Measurements from ENCODE around the gene PDE9A. TPM values are rescaled to one million over a fixed set of nuclear protein-coding genes. Genes with fewer than 3 reads are reported as not detected.
"Not testable (repeated sequence)": the region's sequence is repeated elsewhere in the genome, so short reads cannot be mapped to it uniquely, and the experiment has no call there.

Gene PDE9A
- total RNA-seq, 1 experiment from 2014 or later = 10.1 TPM

DNA sequence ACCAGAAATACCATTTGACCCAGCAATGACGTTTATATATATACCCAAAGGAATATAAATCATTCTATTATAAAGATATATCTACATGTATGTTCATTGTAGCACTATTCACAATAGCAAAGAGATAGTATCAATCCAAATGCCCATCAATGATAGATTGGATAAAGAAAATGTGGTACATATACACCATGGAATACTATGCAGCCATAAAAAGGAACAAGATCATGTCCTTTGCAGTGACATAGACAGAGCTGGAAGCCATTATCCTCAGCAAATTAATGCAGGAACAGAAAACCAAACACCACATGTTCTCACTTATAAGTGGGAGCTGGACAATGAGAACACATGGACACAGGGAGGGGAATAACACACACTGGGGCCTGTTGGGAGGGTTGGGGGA is 55.5 kb downstream of the PDE9A start:
- in situ Hi-C loops (cut with HindIII; ENCODE audit: low pct_unique_long_range_greater_than_20kb, low sequenced_read_pairs); DNase-seq (ENCODE audit: low read depth): not testable (repeated sequence)

- DNase-seq (ENCODE audit: low read depth) = no peak
- in situ Hi-C loops (cut with HindIII; ENCODE audit: low pct_unique_long_range_greater_than_20kb, low sequenced_read_pairs) = no loop called here
These were observed 58.2 kb downstream of the PDE9A start for GRCh38 chr21:42711667-42712066.

DNA sequence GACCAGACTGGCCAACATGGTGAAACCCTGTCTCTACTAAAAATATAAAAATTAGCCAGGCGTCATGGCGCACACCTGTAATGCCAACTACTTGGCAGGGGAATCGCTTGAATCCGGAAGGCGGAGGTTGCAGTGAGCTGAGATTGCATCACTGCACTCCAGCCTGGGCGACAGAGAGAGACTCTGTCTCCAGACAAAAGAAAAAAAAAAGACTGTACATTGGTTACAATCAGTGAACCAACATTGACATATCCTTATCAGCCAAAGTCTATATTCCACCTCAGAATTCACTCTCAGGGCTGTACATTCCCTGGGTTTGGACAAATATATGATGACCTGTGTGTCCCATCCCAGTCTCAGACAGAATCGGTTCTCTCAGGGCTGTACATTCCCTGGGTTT is 62.0 kb downstream of the PDE9A start:
- DNase-seq (ENCODE audit: low read depth); in situ Hi-C loops (cut with HindIII; ENCODE audit: low pct_unique_long_range_greater_than_20kb, low sequenced_read_pairs): not testable (repeated sequence)

DNA sequence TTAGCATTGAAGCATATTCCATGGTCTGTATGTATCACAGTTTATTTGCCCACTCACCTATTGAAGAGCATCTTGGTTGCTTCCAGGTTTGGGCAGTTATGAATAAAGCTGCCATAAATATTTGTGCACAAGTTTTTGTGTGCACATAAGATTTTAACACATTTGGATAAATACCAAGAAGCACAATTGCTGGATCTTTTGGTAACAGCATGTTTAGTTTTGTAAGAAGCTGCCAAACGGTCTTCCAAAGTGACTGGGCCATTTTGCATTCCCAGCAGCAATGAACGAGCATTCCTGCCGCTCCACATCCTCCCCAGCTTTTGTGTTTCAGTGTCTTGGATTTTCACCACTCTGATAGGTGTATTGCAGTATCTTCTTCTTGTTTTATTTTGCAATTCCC is 62.7 kb downstream of the PDE9A start:
- DNase-seq (ENCODE audit: low read depth) = no peak
- in situ Hi-C loops (cut with HindIII; ENCODE audit: low pct_unique_long_range_greater_than_20kb, low sequenced_read_pairs) = no loop called here

DNA sequence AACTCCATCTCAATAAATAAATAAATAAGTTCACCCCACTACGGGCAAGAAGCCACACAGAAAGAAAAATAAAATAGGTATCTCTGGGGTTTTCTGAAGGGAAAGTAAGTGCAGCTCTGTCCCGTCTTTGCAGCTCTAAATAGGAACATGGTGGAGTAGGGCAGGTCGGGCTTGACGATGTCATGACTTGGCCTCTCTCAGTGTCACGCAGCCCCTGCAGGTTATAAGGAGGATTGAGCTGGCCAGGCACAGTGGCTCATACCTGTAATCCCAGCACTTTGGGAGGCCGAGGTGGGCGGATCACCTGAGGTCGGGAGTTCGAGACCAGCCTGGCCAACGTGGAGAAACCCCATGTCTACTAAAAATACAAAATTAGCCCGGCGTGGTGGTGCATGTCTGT is 67.1 kb downstream of the PDE9A start:
- DNase-seq (ENCODE audit: low read depth); in situ Hi-C loops (cut with HindIII; ENCODE audit: low pct_unique_long_range_greater_than_20kb, low sequenced_read_pairs): not testable (repeated sequence)

DNA sequence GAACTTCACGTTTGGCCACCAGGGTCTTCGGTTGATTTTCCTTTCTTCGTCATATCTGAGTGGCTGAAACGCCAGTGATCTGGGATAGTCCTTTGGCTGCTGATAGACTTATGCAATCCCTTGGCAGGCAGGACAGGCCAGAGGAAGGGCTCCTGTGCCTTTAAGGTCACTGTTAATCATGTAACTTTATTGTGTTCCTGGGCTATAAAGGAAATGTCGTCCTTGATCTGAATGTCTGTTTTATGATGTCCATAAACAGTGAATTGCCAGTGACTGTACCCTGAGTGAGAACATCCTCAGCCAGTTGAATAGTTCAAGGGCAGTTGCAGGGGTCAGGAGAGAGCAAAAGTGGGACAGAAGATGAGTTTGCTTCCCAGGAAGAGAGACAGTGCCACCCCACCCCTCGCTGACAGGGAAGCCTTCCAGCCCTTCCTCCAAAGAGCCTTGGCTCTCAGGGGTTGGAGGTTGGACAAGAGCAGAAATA is 68.0 kb downstream of the PDE9A start:
- DNase-seq (ENCODE audit: low read depth) = no peak
- in situ Hi-C loops (cut with HindIII; ENCODE audit: low pct_unique_long_range_greater_than_20kb, low sequenced_read_pairs) = no loop called here

DNA sequence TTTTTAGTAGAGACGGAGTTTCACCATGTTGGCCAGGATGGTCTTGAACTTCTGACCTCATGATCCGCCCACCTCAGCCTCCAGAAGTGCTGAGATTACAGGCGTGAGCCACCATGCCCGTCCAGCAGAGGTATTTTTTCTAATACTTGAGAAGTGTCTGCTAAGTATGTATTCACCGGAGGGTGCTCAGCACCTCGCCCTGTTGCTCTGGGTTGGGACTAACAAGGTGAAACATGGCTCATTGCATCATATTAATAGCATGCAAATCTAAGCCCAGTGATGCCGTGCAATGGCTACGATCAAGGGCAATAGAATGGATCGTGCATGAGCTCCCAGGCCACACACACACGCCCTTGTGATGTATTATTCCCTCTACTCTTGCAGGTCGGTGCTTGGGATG is 68.7 kb downstream of the PDE9A start:
- DNase-seq (ENCODE audit: low read depth) = no peak
- in situ Hi-C loops (cut with HindIII; ENCODE audit: low pct_unique_long_range_greater_than_20kb, low sequenced_read_pairs) = no loop called here

DNA sequence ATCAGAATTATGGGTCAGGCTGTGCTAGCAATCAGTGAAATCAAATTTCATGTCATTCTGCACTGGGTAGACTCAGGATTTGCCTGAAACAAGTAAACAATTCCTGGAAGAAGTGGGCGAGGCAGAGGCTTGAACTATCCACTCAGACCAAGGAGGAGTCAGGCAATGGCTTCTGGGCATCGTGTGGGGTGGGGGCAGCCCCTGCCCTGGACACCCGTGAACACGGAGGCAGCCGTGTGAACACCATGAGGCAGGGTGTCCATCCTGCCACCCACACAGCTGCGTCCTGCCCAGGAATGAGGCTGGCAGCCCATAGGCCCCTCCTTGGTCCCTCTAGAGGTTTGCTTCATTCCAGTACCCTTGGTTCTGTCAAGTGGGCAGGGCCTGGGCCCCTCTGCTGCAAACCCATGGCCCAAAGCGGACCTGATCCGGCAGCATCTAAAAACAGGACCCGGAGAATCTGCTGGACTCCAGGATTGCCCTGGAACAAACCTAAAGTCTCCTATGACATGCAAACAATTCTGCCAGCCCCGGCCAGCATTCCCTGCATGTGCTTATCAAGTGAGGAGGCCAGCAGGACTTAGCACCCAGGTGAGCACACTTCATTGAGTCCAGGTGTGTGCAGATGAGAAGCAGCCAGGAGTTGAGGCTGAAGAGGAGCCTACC is 69.5 kb downstream of the PDE9A start:
- no peak for DNase-seq (ENCODE audit: low read depth)
- in situ Hi-C loops (cut with HindIII; ENCODE audit: low pct_unique_long_range_greater_than_20kb, low sequenced_read_pairs) = no loop called here

- in situ Hi-C loops (cut with HindIII; ENCODE audit: low pct_unique_long_range_greater_than_20kb, low sequenced_read_pairs) = no loop called here
- peak; percentile 99 for DNase-seq (ENCODE audit: low read depth)
These were observed 71.0 kb downstream of the PDE9A start for GRCh38 chr21:42724226-42724920.

- in situ Hi-C loops (cut with HindIII; ENCODE audit: low pct_unique_long_range_greater_than_20kb, low sequenced_read_pairs) = no loop called here
These were observed 72.1 kb downstream of the PDE9A start for GRCh38 chr21:42725416-42725930.

DNA sequence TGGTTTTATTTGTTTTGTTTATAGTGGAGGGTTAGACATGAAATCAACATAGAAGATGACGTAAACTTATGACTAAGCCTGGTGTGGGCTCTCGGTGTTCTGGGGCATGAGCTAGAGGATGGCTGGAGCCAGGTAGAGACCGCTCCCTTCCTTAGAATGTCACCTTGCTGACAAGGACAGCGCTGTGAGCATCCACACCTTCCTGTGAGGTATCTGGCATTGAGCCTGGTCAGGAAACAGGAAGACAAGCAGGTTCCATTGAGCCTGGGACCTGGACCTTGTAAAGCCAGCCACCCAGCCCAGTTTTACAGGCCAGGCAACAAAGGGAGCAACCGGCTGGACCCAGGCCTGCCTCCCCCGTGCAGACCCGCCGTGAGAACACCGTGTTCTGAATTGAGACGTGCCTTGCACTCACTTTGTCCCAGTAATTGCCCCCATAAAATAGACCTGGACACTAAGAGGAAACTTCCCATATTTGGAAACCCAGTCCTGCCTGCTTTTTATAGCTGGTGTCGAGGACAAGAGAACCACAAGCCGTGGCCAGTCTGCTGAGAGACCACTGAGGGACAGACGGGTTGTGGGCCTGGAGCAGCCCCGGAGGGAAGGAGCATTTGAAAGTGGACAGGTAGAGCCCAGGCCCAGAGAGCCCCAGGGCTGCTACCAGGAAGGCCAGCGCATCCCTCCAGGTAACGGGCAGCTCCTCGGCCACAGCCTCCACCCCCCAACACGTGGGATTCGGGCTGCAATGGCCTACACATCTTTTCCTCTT is 78.0 kb downstream of the PDE9A start:
- in situ Hi-C loops (cut with HindIII; ENCODE audit: low pct_unique_long_range_greater_than_20kb, low sequenced_read_pairs) = no loop called here
- no peak for DNase-seq (ENCODE audit: low read depth)

More at GRCh38 chr21:42725416-42725930, 72.1 kb downstream of the PDE9A start:
- no peak for DNase-seq (ENCODE audit: low read depth)

DNA sequence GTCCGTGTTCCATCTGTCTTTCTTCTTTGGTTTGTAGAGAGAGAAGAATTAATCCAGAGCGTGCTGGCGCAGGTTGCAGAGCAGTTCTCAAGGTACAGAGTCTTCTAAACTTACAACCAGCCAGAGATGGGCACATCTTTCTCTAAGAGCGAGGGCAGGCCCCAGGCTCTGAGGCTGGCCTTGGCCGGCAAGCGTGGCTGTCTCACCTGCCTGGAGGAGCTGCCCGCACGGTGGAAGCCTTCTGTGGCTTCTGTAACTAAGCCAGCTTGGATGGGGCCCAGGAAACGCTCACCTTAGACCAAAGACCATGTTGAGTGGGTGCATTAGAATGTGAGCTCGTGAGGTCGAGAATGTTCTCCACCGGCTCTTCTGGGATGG is 78.6 kb downstream of the PDE9A start:
- DNase-seq (ENCODE audit: low read depth) = no peak
- in situ Hi-C loops (cut with HindIII; ENCODE audit: low pct_unique_long_range_greater_than_20kb, low sequenced_read_pairs) = no loop called here

DNA sequence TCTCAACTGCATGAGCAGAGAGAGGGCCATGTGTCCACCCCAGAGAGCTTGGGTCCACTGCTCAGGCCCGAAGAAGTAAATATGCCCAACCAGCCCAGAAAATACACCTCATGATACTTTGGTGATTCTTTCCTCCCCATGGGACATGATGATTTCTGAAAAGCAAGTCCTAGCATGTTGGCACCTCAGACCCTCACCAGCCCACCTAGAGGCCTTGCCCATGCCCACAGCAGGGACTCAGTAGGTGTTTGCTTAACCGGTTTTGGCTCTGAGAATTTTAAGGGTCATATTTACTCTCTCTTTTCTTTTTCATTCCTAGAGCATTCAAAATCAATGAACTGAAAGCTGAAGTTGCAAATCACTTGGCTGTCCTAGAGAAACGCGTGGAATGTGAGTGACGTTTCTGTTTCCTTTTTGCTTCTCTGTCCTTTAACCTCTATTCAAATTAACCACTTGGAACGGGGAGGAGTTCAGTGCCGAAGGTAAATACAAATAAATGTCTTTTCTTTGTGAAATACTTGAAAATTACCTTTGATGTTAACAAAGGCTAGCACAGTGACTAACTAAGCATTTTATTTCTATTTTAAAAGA is 79.7 kb downstream of the PDE9A start:
- in situ Hi-C loops (cut with HindIII; ENCODE audit: low pct_unique_long_range_greater_than_20kb, low sequenced_read_pairs) = no loop called here
- DNase-seq (ENCODE audit: low read depth) = no peak

- no peak for DNase-seq (ENCODE audit: low read depth)
- in situ Hi-C loops (cut with HindIII; ENCODE audit: low pct_unique_long_range_greater_than_20kb, low sequenced_read_pairs) = no loop called here
These were observed 80.5 kb downstream of the PDE9A start for GRCh38 chr21:42733874-42734273.

GRCh38 chr21:42734323-42734971 is 81.0 kb downstream of the PDE9A start:
- in situ Hi-C loops (cut with HindIII; ENCODE audit: low pct_unique_long_range_greater_than_20kb, low sequenced_read_pairs) = no loop called here
- no peak for DNase-seq (ENCODE audit: low read depth)

- in situ Hi-C loops (cut with HindIII; ENCODE audit: low pct_unique_long_range_greater_than_20kb, low sequenced_read_pairs) = no loop called here
- no peak for DNase-seq (ENCODE audit: low read depth)
These were observed 81.6 kb downstream of the PDE9A start for GRCh38 chr21:42735061-42735460.

DNA sequence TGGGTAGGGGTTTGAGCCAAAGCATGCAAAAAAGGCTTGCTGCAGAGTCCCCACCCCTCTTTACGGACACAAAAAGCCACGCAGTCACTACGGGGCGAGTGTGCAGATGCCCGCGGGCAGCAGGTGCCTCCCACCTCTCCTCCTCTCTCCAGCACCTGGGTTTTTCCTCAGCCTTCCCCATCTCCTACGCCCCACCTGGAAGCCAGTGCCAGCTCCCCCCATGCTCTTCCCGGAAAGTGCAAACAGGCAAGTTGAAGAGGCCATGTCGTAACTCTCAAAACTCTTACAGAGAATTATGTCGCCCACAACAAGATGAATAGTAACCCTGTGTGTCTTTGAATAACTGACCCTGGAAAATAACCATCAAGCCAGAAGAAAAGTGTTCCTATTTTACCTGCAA is 82.5 kb downstream of the PDE9A start:
- in situ Hi-C loops (cut with HindIII; ENCODE audit: low pct_unique_long_range_greater_than_20kb, low sequenced_read_pairs) = no loop called here
- DNase-seq (ENCODE audit: low read depth) = no peak

DNA sequence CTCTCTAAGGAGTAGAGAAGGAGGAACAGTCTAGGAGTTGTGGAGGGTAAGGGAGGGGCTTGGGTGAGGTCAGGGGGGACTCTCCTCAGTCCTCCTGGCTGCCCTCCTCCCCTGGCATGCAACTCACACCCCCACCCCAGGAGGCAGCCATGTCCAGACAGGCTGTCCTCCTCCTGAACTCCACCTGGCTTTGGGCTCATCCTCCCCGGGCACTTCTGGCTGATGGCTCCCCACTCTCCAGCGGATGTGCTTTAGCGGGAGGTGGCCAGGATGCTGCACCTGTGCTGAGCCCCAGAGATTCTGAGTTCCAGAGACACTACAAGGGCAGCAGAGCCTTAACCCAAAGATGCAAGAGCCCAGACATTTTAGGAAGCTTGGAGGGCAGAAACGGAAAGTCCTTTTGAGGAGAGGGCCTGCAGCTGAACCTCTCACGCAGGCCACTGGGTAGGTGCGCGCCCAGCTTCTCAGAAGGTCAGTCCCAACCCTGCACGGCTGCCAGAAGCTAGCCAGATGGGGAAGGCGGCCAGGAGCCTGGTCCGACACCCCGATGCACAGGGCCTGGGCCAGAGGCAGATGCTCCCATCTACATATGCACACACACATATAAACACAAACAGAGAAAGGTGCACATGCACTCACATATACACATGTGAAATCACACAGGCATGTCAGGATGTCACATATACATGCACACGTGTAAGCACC is 83.4 kb downstream of the PDE9A start:
- no peak for DNase-seq (ENCODE audit: low read depth)
- in situ Hi-C loops (cut with HindIII; ENCODE audit: low pct_unique_long_range_greater_than_20kb, low sequenced_read_pairs) = no loop called here

Measured in Caki2 (cell line).